ENCODE data around the gene PHF23. TPM values are rescaled to one million over a fixed set of nuclear protein-coding genes. Genes with fewer than 3 reads are reported as not detected.
A peak's percentile ranks its signal among the peaks of the same experiment; 100 is the strongest.

PHF23 gene
- 41.4 and 42.8 TPM in 2 replicates for total RNA-seq

- DNase-seq, result peak; percentile 99
These were observed at the start of gene PHF23 for GRCh38 chr17:7239091-7240027. Gene PHF23 (minus strand): TSS chr17:7239457. CDS start chr17:7239279, 178 bp downstream.

- DNase-seq, result no peak
These were observed 46.4 kb upstream of the PHF23 start for GRCh38 chr17:7285679-7286078.

- no peak for DNase-seq
These were observed 45.7 kb upstream of the PHF23 start for GRCh38 chr17:7284911-7285310.

GRCh38 chr17:7283471-7284216 is 44.4 kb upstream of the PHF23 start:
- DNase-seq, result no peak

- DNase-seq, result no peak
These were observed 43.6 kb upstream of the PHF23 start for GRCh38 chr17:7282752-7283321.

- DNase-seq, result no peak
These were observed 42.9 kb upstream of the PHF23 start for GRCh38 chr17:7281953-7282751.

- DNase-seq, result peak; percentile 93
These were observed 42.1 kb upstream of the PHF23 start, which contains the start of gene SLC2A4 for GRCh38 chr17:7281074-7281952. Gene SLC2A4 (plus strand): TSS chr17:7281718. CDS start chr17:7281935, 217 bp downstream.

- DNase-seq, result peak; percentile 87
These were observed 41.3 kb upstream of the PHF23 start for GRCh38 chr17:7280519-7281073.

GRCh38 chr17:7279448-7279847 is 40.2 kb upstream of the PHF23 start:
- DNase-seq, result no peak

GRCh38 chr17:7266784-7267183 is 27.5 kb upstream of the PHF23 start:
- DNase-seq, result no peak

- DNase-seq, result no peak
These were observed 24.5 kb upstream of the PHF23 start for GRCh38 chr17:7263801-7264078.

GRCh38 chr17:7262935-7263800 is 23.9 kb upstream of the PHF23 start:
- no peak for DNase-seq

- DNase-seq, result no peak
These were observed 23.1 kb upstream of the PHF23 start, which contains the start of gene CLDN7 for GRCh38 chr17:7262192-7262934. Gene CLDN7 (minus strand): TSS chr17:7262478. CDS start chr17:7262043, 435 bp downstream.

GRCh38 chr17:7261379-7262191 is 22.3 kb upstream of the PHF23 start:
- DNase-seq, result no peak

GRCh38 chr17:7260651-7261378 is 21.6 kb upstream of the PHF23 start:
- no peak for DNase-seq

GRCh38 chr17:7260151-7260550 is 20.9 kb upstream of the PHF23 start:
- DNase-seq, result no peak

- no peak for DNase-seq
These were observed 20.3 kb upstream of the PHF23 start for GRCh38 chr17:7259555-7259889.
